Pulmonary artery endothelial cell (primary cell): ENCODE measurements around the gene FAM174B. TPM values are rescaled to one million over a fixed set of nuclear protein-coding genes. Genes with fewer than 3 reads are reported as not detected.

Source experiments
- DNase-seq: peaks from one replicate; pipeline ENCODE4 v3.0.0-alpha.2; 2011; ENCODE audit warnings: low read depth, low spot score
- total RNA-seq: library from RNA; depleted of rRNA; stranded (reverse); fragments of >200 nt; gene quantifications from 2 replicates; pipeline ENCODE4 v1.2.3, GENCODE V29; 2014

FAM174B gene
- total RNA-seq, 1 donor from 2014 or later = 0.73 TPM

DNA sequence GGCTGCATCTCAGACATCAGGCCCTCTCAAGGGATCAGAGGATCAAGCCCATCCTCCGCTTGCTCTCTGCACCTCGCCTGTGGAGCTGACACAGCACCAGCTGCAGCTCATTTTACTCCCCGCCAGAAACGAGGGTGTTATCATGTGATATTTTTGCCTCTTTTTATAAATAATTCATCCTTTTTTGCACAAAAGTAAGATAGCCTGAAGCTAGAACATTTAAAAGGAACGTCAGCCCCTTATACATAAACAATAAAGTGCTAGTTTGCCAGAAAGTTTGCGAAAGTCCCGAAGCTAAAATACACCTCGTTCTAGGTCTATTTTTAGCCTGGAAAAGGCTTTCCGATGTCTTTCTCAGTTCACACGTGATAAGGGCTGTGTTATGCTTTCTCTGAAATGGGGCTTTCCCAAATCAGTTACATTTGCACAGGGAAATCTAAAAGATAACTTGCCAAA is 9.6 kb upstream of the FAM174B start:
- no peak for DNase-seq

- DNase-seq = no peak
Observed at GRCh38 chr15:92664178-92664900, 8.8 kb upstream of the FAM174B start.

DNA sequence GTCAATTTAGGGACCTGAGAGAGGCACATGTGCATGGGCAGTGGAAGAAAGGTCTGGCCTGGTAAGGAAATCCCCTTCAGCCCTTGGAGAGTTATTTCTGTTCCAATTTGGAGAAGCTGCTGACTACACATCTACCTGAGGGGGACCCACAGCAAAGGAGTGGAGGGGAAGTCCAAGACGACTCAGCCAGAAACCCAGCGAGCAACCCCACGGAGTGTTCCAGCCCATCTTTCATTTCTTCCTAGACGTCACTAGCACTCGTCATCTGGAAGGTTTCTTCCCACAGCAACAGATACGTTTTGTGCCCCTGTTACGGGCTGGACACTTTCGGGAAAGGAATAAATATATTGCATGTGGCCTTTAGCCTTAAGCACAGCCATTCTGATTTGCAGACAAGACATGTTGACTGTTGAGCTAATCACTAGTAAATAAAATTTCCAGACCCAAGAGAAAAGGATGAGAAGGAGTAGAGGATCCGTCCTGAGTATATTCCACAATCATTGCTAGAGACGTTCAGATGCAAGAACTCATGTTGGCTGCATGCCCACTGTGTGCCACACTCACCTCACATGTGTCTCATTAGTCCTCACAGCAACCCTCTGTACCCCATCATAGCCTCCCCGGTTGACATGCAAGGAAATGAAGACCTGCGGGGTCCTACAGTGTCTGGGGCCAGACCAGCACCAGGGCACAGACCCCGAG is 7.8 kb upstream of the FAM174B start:
- DNase-seq = no peak

- DNase-seq = no peak
Observed at GRCh38 chr15:92662762-92663161, 7.2 kb upstream of the FAM174B start.

- DNase-seq = no peak
Observed at GRCh38 chr15:92661956-92662355, 6.4 kb upstream of the FAM174B start.

DNA sequence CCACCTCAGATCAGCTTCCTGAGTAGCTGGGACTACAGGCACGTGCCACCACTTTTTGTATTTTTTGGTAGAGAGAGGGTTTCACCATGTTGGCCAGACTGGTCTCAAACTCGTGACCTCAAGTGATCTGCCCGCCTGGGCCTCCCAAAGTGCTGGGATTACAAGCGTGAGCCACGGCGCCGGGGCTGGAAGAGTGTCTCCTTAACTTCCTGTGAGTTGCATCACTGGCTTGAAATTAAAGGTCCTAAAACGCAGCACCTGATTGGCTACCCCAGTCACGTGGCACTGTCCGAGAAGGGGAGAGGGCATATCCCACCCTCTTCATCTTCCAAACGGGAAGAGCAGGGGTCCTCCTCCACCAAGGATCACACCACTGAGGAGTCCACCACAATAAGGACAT is 5.5 kb upstream of the FAM174B start:
- no peak for DNase-seq

GRCh38 chr15:92657486-92657885 is 1.9 kb upstream of the FAM174B start:
- DNase-seq = no peak

DNA sequence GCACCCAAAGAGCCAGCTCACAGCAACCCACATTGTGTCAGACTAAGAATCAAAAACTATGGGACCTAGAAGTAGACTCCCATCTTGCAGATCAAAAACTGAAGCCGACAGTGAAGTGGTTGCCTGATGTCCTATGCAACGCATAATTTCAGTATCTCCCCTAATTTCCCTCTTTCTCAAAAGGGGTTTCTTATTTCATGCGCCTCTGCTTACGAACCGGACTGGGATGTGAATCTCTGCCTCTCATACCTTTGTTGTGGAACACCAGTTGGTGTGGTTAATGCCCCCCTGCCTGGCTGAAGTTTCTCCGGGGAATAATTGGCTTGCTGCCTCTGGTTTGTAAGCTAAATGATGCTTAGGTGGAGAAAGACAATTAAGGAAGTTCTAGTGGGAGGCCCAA is 514 bp upstream of the FAM174B start:
- DNase-seq = no peak

- no peak for DNase-seq
Observed at GRCh38 chr15:92654662-92655061, 913 bp downstream of the FAM174B start.

DNA sequence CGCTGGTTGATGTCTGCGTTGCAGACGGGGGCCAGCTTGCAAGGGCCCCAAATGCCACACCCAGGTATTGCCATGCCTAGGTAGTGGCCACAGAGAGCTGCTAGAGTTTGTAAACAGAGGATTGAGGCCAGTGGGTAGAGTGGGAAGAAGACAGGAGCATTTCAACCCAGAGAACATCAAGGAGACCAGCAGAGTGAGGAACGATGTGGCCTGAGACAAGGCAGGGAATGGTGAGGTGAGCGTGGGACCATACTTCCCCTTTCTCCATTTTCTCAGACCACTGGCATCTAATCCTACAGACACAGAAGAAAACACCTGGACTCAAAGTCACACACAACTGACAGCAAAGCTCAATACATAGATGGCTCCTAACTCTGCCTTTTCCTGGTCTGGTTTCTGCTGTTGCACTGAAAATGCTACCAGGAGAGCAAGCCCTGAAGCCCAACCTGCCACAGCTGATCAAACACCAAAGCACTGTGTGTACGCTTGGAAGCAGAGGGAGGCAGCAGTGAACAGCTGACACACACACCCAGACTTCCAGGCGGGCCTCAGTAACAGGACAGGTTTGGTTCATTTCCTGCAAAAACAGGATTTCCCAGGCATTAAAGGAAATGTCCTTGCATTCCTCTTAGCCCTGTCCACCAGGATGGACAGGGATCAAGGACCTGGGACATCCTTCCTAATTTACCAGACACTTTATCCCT is 1.6 kb downstream of the FAM174B start:
- DNase-seq = no peak

DNA sequence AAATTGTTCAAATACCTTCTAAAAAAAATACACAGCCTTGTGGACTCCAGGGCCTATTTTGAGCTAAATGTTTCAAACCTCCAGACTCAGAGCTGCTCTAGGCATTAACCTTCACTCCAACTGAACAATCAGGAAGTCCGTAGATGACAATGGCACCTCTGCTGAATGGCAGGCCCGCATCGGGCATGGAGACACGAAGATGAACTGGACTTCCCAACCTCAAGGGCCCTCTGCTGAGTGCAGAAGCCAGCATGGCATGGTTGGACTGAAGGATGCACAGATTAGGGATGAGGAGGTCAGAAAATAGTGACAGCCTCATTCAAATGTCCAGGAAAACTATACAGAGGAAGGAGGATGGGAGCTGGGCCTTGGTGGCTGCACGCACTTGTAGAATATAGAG is 2.2 kb downstream of the FAM174B start:
- DNase-seq = no peak

DNA sequence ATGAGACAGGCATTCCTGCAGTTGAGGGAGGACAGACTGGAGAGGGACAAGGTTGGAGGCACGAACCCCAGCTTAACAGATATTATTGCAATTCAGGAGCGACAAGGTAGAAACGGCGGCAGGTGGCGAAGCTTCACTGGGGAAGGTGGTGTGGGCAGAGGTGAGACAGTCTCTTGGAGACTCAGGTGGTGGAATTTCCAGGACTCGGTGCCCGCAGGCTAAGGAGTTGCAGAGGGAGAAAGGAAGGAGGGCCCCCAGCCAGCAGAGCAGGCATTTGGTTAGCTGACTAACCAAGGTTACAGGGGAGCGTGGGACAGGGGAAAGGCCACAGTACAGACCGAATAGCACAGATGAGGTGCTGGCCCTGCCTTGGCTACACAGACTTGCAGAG is 3.0 kb downstream of the FAM174B start:
- DNase-seq = no peak

- no peak for DNase-seq
Observed at GRCh38 chr15:92651877-92652575, 3.5 kb downstream of the FAM174B start.

DNA sequence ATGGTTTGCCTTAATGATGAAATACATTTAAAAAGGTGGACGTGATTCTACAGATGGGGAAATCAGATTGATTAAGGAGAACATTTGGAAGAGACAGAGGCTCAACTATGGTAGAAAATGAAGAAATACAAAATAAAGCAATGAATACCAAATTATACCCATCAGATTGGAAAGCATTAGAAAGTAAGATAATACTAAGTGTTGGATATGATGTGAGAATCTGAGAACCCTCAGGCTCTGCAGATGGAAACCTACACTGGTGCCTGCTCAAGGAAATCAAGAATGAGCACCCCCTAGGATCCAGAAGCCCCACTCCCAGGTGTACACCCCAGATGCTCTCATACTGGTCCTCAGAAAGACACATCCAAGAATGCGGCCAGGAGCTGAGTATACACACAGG is 4.6 kb downstream of the FAM174B start:
- DNase-seq = no peak

DNA sequence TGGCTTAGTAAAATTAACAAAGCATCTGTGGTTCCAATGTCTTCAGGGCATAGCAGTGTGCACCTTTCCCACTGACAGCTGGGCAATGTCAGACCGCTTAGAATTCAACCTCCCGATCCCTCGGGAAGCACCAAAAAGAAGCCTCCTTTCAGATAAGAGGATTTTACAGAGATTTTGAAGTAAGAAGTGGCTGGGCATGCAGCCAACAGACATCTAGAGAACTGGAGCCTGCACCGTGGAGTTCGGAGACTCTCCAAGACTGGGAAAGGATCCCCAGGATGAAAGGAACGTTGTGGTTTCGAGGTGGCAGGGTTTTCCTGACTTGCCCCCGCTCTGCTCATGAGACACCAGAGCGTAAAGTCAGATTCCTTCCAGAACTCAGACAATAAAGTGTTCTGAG is 5.3 kb downstream of the FAM174B start:
- no peak for DNase-seq

- DNase-seq = no peak
Observed at GRCh38 chr15:92648190-92648875, 7.2 kb downstream of the FAM174B start.

- no peak for DNase-seq
Observed at GRCh38 chr15:92647467-92648163, 8.0 kb downstream of the FAM174B start.

GRCh38 chr15:92646216-92646615 is 9.4 kb downstream of the FAM174B start:
- DNase-seq = no peak

- DNase-seq = no peak
Observed at GRCh38 chr15:92645731-92646130, 9.8 kb downstream of the FAM174B start.

DNA sequence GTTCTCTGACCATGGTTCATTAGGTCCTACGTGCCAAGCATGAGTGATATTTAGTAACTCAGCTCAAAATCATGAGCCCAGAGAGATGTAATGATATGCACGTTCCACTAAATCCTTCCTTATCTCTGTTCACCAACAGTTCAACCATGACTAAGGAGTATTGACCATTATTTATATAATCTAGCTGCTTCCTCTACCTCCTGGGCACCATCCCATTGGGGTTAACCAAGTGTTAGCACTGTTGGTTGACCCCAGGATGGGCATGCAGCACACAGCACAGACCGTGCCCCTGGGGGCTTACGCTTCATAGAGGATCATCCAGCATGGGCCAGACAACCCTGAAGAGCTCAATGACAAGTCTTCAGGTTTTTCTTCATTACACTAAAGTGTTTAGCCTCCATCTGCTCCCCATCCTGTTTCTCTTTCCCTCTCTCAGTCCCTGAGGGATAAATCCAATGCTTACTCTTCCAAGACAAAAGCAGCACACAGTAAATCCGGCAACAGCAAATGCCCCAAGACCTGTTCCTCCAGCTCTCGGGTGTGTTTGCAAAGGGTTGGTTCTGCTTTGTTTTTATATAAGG is 10.4 kb downstream of the FAM174B start:
- no peak for DNase-seq
